ENCODE measurements around the gene TMEM240. TPM values are rescaled to one million over a fixed set of nuclear protein-coding genes. Genes with fewer than 3 reads are reported as not detected.

TMEM240 gene
- total and polyA plus RNA-seq, 8 donors: 2.6 to 6.9 (median 4.3) TPM

DNA sequence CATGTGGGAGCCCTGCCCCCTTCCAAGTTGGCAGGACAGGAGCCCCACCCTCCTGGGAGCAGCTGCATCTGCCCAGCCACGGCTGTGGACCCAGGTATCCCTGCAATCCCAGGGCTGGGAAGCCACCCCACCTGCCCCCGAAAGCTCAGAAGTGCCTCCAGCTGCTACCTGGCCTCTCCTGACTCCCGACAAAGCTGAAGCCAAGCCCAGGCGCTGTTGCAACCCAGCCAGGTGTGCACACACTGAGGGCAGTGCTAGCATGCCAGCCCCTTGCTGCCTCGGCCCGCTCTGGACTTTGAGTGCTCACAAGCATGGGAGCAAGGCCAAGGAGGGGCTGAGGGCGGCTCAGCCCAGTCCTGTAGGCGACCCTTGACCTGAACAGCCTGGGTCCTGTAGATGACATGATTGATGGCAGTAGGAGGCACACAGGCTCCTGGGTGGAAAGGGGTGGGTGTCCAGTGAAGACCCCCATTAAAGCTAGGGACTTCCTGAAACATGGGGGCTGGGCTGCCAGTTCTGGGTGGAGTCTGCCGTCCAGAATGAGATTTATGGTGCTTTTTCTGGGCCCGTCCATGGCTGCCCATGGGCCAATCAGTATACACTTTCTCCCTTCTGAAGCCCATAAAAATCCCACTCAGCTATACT lies 37.1 kb upstream of the TMEM240 start:
- Histone ChIP-seq H3K27me3 (peaks cover 0 to 30% of the 10 kb centered on the region in 2 donors), H3K36me3 (peaks cover 0 to 1% of the 10 kb centered on the region in 2 donors), H3K27ac (no peak overlapping the region), H3K9me3 (no peaks in the 10 kb centered on the region), H3K4me3 (no peak overlapping the region), H3K4me1 (peaks cover 2 to 27% of the 10 kb centered on the region in 2 donors)
- DNase-seq (peak in 1 of 4 donors; percentile 60), ATAC-seq (no peak)
- intact Hi-C loops (cut with DNase I): no loop called here
- TF ChIP-seq, protein P1, sequence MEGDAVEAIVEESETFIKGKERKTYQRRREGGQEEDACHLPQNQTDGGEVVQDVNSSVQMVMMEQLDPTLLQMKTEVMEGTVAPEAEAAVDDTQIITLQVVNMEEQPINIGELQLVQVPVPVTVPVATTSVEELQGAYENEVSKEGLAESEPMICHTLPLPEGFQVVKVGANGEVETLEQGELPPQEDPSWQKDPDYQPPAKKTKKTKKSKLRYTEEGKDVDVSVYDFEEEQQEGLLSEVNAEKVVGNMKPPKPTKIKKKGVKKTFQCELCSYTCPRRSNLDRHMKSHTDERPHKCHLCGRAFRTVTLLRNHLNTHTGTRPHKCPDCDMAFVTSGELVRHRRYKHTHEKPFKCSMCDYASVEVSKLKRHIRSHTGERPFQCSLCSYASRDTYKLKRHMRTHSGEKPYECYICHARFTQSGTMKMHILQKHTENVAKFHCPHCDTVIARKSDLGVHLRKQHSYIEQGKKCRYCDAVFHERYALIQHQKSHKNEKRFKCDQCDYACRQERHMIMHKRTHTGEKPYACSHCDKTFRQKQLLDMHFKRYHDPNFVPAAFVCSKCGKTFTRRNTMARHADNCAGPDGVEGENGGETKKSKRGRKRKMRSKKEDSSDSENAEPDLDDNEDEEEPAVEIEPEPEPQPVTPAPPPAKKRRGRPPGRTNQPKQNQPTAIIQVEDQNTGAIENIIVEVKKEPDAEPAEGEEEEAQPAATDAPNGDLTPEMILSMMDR (IDR thresholded peaks at IDR 0.05): no peak

DNA sequence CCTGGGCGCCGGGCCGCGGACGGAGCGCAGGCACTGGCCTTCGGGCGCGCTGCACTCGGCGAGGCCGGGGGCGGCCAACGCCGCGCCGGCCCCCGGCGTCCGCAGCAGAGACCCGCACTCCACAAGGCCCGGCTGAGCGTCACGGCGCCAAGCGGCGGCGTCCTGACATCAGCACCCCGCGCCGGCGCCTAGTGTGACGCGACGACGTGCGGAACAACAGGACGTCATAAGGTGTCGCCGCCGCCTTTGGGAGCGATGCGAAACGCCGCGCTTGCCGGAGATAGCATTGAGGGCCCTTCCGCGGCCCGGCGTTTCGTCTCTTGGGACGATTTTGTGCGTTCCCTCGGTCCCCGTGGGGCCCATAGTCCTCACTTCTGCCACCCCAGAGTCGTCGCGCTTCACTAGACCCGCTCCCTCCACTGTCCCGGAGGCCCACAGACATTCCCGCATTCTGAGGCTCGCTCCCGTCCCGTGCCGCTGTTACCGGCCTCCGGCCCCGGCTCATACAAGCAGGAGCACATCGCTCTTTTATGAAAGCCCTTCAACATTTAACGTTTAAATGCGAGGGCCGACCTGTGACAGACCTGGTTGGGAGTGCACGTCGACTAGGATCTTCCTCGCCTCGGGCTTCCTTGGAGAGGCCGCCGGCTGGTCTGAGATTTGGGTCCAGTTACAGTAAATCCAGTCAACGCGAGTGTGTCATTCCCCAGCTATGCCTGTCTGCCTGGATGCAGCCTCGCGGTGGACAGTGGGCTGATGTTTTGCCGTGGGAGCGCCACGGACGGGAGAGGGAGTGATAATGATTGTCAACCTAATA lies 34.5 kb upstream of the TMEM240 start, which contains the start of gene SSU72:
Gene SSU72, minus strand, starts transcription at position 143 of the 817 bp plus-strand sequence. CDS start 306 bp downstream, outside the sequence.
- intact Hi-C loops (cut with DNase I): no loop called here
- H3K4me1 ChIP-seq: peaks cover 2 to 51% of the 10 kb centered on the region in 2 donors

DNA sequence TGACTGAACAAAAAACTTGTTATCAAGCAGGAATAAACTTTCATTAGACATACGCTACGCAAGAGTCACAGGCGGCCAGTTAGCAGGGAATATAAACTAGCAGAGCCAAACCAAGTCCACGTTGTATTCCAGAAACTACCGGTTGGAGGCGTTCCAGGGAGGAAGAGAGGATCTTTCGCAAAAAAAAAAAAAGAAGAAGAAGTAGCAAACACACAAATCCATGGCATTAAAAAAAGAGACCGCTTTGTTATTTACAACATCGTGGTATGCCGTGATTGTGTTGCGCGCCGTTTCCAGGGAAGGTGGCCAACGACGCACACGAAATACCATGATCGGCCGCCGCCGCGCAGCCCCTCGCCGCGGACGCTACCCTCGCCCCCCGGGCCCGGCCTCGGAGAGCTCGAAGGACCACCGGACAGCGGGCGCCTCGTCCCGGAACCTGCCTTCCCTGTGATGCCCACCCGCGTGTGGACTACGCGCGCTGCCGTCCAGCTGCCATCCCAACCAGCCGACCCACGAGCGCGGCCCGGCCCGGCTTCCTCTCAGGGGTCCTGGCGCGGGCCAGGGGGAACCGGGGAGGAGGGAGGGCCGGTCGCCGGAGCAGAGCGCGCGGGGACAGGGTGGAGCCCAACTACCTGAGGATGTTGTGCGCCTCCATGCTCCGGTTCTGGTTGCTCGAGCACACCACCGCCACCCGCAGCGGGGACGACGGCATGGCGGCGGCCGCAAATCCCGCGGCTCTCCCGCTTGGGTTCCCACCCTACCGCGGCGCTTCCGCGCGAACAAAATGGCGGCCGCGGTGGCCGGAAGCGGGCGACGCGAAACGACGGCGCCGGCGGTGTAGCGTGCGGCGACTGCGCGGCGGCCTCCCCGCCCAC lies 33.7 kb upstream of the TMEM240 start:
- Histone ChIP-seq H3K9me3 (no peaks in the 10 kb centered on the region), H3K4me1 (peaks cover 2 to 58% of the 10 kb centered on the region in 2 donors), H3K4me3 (peak overlapping the region; percentile 98), H3K36me3 (peaks cover 0 to 33% of the 10 kb centered on the region in 2 donors), H3K27ac (peak overlapping the region; percentile 96 to 98), H3K27me3 (peaks cover 0 to 6% of the 10 kb centered on the region in 2 donors)
- peak; percentile 46 to 90 (median 58) for DNase-seq
- intact Hi-C loops (cut with DNase I): no loop called here
- TF ChIP-seq, protein P1 (IDR thresholded peaks at IDR 0.05): no peak
- ATAC-seq: peak; percentile 71

More for the DNA sequence above, 34.5 kb upstream of the TMEM240 start, which contains the start of gene SSU72:
- no peaks in the 10 kb centered on the region for H3K9me3 ChIP-seq
- peak; percentile 91 for ATAC-seq
- H3K27ac ChIP-seq: peak within 1 kb of the TSS; percentile 96 to 98
- peak; percentile 92 to 95 (median 95) for DNase-seq
- H3K36me3 ChIP-seq: peaks cover 0 to 24% of the 10 kb centered on the region in 2 donors
- TF ChIP-seq, protein P1 (IDR thresholded peaks at IDR 0.05): no peak
- H3K4me3 ChIP-seq: peak within 1 kb of the TSS; percentile 98
- H3K27me3 ChIP-seq: peaks cover 0 to 14% of the 10 kb centered on the region in 2 donors

DNA sequence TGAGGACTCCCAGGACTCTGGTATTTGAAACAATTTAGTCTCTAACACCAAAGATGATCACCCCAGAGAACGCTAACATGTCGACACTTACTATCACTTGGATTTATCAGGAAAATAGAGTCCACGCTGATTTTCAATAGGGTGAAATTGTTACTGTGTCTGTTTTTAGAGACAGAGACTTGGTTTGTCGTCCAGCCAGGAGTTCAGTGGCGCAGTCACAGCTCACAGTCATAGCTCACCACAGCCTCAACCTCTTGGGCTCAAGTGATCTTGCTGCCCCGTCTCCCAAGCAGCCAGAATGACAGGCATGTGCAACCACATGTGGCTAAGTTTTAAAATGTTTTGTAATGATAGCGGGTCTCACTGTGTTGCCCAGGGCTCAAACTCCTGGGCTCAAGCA lies 28.9 kb upstream of the TMEM240 start:
- H3K4me3 ChIP-seq: no peak overlapping the region
- H3K27ac ChIP-seq: no peak overlapping the region
- no peak for DNase-seq
- TF ChIP-seq, protein P1 (IDR thresholded peaks at IDR 0.05): no peak
- no peaks in the 10 kb centered on the region for H3K27me3 ChIP-seq
- peaks cover 2 to 68% of the 10 kb centered on the region in 2 donors for H3K4me1 ChIP-seq
- peaks cover 5 to 70% of the 10 kb centered on the region in 2 donors for H3K36me3 ChIP-seq
- intact Hi-C loops (cut with DNase I): no loop called here
- no peaks in the 10 kb centered on the region for H3K9me3 ChIP-seq
- ATAC-seq: no peak

Data from left lung (tissue), 10 donors.